ENCODE results near the gene DNAH14. TPM values are rescaled to one million over a fixed set of nuclear protein-coding genes. Genes with fewer than 3 reads are reported as not detected.
"Not testable (repeated sequence)": the region's sequence is repeated elsewhere in the genome, so short reads cannot be mapped to it uniquely, and the experiment has no call there.

Gene DNAH14
- total and polyA plus RNA-seq, 9 of the 15 experiments (the other 6 are each of a cell fraction or from before 2014, with no cell fraction given) = 58.4 to 142 (median 98.4) TPM

- H3K27me3 ChIP-seq (ENCODE audit: control insufficient read depth in 2 of 2, insufficient read depth in 2 of 2, low read length in 2 of 2); H3K36me3 ChIP-seq (ENCODE audit: control insufficient read depth, insufficient read depth, low read length); H3K27ac ChIP-seq (ENCODE audit: extremely low read depth, low read depth, low read length); H2AFZ ChIP-seq (ENCODE audit: low read depth, low read length); H3K4me3 ChIP-seq; H3K4me1 ChIP-seq (replicated peaks in 1 of 2; ENCODE audit: control insufficient read depth in 2 of 2, insufficient read depth in 2 of 2, low read length in 2 of 2); CTCF ChIA-PET (ENCODE audit: low intra/inter-chr PET ratio); H3K9ac ChIP-seq (ENCODE audit: insufficient read depth in 1 of 2, low read depth in 2 of 2, low read length in 2 of 2); FAIRE-seq; intact Hi-C loops (cut with micrococcal nuclease); H3K79me2 ChIP-seq (ENCODE audit: control insufficient read depth, insufficient read depth, low read length); H3K4me2 ChIP-seq (ENCODE audit: insufficient read depth, low read length); H3K9me1 ChIP-seq (ENCODE audit: control insufficient read depth, insufficient read depth, low read length); H4K20me1 ChIP-seq (replicated peaks; ENCODE audit: control insufficient read depth, insufficient read depth, low read length); DNase-seq (ENCODE audit: extremely low read depth in 1 of 4, low spot score in 3 of 4); H3K9me3 ChIP-seq (replicated peaks; ENCODE audit: control insufficient read depth, insufficient read depth, low read depth, low read length); ATAC-seq; BruUV-seq (replicated peaks); in situ Hi-C loops (cut with MboI): not testable (repeated sequence)
- TF ChIP-seq RBM25 (IDR thresholded peaks at IDR 0.05; ENCODE audit: low read depth, low read length, severe bottlenecking) (peak; percentile 54), ZNF146 (CRISPR knock-in tag; IDR thresholded peaks at IDR 0.05; ENCODE audit: unreplicated experiment) (peak; percentile 37)
- WGBS (ENCODE audit: insufficient coverage, low coverage, missing lambda C conversion rate) = 75% methylated on average over 5 of the region's 5 CpGs
- POLR2A ChIA-PET = interaction anchor here (1.1 kb wide), 1 partner anchor 10 kb away, joined by 3 read pairs; no protein-coding TSS in a partner anchor
These were observed 62.1 kb downstream of the DNAH14 start for GRCh38 chr1:224991550-224991949.

GRCh38 chr1:224995602-224996001 lies 66.1 kb downstream of the DNAH14 start:
- Histone ChIP-seq H3K79me2 (ENCODE audit: control insufficient read depth, insufficient read depth, low read length) (no peaks in the 10 kb centered on the region), H4K20me1 (replicated peaks; ENCODE audit: control insufficient read depth, insufficient read depth, low read length) (no peaks in the 10 kb centered on the region), H3K27ac (ENCODE audit: extremely low read depth, low read depth, low read length) (no peak overlapping the region), H3K4me3 (no peak overlapping the region), H3K4me2 (ENCODE audit: insufficient read depth, low read length) (no peak overlapping the region), H3K9me3 (replicated peaks; ENCODE audit: control insufficient read depth, insufficient read depth, low read depth, low read length) (no peaks in the 10 kb centered on the region), H3K36me3 (ENCODE audit: control insufficient read depth, insufficient read depth, low read length) (no peaks in the 10 kb centered on the region), H3K27me3 (ENCODE audit: control insufficient read depth in 2 of 2, insufficient read depth in 2 of 2, low read length in 2 of 2) (no peaks in the 10 kb centered on the region), H3K4me1 (replicated peaks in 1 of 2; ENCODE audit: control insufficient read depth in 2 of 2, insufficient read depth in 2 of 2, low read length in 2 of 2) (no peaks in the 10 kb centered on the region), H3K9me1 (ENCODE audit: control insufficient read depth, insufficient read depth, low read length) (no peaks in the 10 kb centered on the region), H2AFZ (ENCODE audit: low read depth, low read length) (no peak overlapping the region), H3K9ac (ENCODE audit: insufficient read depth in 1 of 2, low read depth in 2 of 2, low read length in 2 of 2) (no peak overlapping the region)
- ChIA-PET CTCF (ENCODE audit: low intra/inter-chr PET ratio) (no interaction called here), POLR2A (no interaction called here)
- no TSS peak for BruUV-seq (replicated peaks)
- no peak for FAIRE-seq
- TF ChIP-seq ZBTB33 (CRISPR knock-in tag; IDR thresholded peaks at IDR 0.05) (no peak), RBM15 (IDR thresholded peaks at IDR 0.05; ENCODE audit: insufficient read depth, low read length) (no peak), TRIM28 (IDR thresholded peaks at IDR 0.05) (peak; percentile 51; the same call in 1 of the 2 replicates), HLTF (IDR thresholded peaks at IDR 0.05) (0 out of 2 replicates have a peak, but pooled peaks have one; percentile 34), KLF10 (CRISPR knock-in tag; IDR thresholded peaks at IDR 0.05) (no peak)
- DNase-seq (ENCODE audit: extremely low read depth in 1 of 4, low spot score in 3 of 4) = no peak
- intact Hi-C loops (cut with micrococcal nuclease) (no loop called here), in situ Hi-C loops (cut with MboI) (no loop called here)
- 61% methylated on average over 1 of the region's 1 CpG for WGBS (ENCODE audit: insufficient coverage, low coverage, missing lambda C conversion rate)
- no peak for ATAC-seq

Measured in K562 (cell line).